Measurements from ENCODE around the gene KRT32.

DNA sequence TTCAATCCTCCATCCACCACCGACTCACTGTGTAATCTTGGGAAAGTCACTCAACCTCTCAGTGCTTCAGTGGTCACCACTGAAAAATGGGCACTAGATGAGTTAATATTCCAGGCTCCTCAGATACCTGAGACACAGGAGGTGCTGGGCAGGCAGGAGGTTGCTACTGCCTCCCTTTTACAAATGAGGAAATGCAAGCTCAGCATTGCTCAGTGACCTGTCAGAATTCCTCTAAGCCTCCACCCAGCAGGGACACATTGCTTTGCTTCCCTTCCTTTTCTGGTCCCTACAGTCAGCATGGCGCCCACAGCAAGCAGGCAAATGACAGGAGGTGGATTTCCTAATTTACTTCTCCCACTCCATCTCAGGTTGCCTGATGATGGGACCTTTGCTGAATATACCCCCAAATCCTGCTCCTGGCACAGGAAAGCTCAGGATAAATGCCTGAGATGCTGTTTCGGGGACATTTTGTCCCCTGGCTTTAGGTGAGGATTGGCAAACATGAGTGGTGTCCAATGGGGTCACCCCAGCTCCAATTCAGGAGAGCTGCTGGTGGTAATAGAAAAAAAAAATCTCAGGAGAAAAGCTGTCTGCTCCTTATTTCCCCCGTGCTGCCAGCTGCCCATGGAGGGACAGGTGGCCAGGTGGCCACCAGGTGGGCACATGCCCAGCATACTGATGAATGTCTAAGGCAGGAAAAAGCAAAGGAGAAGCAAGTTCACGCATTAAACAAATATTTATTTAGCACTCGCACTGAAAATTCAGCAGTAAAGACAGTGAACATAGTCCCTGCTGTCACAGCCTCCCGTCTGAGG, 43.3 kb upstream of the KRT32 start:
- TF ChIP-seq, protein P1, sequence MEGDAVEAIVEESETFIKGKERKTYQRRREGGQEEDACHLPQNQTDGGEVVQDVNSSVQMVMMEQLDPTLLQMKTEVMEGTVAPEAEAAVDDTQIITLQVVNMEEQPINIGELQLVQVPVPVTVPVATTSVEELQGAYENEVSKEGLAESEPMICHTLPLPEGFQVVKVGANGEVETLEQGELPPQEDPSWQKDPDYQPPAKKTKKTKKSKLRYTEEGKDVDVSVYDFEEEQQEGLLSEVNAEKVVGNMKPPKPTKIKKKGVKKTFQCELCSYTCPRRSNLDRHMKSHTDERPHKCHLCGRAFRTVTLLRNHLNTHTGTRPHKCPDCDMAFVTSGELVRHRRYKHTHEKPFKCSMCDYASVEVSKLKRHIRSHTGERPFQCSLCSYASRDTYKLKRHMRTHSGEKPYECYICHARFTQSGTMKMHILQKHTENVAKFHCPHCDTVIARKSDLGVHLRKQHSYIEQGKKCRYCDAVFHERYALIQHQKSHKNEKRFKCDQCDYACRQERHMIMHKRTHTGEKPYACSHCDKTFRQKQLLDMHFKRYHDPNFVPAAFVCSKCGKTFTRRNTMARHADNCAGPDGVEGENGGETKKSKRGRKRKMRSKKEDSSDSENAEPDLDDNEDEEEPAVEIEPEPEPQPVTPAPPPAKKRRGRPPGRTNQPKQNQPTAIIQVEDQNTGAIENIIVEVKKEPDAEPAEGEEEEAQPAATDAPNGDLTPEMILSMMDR (IDR thresholded peaks at IDR 0.05) = no peak
- TF ChIP-seq POLR2A (IDR thresholded peaks at IDR 0.05) = no peak

Data from lower leg skin (tissue), 3 donors.